NOMO-1 treated with dmso at 0.1 percent for 144 hours (cell line): ENCODE data around the gene SLC51B.
"Not testable (repeated sequence)": the region's sequence is repeated elsewhere in the genome, so short reads cannot be mapped to it uniquely, and the experiment has no call there.

Experiments used
- DNase-seq: peaks from one replicate; lab custom pipeline; 2025; ENCODE audit not compliant: unreplicated experiment; lab: John Stamatoyannopoulos, UW

SLC51B gene

DNA sequence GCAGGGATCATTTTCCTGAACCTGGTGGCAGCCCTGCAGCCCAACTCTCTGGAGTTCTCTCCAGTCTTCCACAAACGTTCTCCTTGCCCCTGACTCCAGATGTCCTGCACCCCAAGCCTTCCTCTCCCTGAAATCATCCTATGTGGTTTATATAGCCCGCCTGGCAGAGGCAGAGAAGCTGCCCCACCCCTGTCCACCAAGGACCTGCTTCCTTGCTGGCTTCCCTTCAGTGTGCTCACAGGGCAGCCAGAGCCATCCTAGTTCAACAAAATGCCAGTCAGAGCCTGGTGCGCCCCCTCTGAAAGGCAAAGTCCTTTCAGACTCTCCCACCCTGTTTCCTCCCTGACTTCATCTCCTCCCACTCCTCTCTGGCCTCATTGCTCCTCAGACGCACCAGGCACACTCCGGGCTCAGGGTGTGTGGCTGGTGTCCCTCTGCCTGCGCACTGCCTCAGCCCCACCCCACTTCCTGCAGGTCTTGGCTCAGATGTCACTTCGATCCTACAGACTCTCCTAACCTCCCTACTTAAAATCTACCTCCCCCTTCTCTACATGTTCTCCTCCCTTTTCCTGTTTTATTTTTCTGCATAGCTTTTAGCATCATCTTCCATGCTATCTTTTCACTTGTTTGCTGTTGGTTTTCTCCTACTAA lies 37.2 kb downstream of the SLC51B start:
- DNase-seq = no peak

DNA sequence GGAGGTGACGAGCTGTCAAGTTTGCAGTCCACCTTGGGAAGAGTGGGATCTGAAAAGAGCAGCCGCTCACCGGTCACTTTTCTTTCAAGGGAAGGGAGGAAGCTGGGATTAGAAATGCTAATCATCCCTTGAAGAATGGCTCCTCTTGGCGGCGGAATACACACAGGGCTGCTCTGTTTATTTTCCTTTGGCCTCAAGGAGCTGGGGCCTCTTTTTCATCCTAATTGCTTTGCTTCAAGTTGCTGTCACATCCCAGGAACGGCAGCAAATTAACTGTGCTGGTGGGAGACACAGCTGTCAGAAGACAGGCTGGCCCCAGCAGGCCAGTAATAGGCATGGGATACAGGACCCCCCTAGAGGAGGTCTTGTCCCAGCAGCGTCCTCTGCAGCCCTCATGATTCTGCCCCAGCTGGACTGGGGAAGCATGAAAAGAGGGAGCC lies 38.1 kb downstream of the SLC51B start:
- no peak for DNase-seq

DNA sequence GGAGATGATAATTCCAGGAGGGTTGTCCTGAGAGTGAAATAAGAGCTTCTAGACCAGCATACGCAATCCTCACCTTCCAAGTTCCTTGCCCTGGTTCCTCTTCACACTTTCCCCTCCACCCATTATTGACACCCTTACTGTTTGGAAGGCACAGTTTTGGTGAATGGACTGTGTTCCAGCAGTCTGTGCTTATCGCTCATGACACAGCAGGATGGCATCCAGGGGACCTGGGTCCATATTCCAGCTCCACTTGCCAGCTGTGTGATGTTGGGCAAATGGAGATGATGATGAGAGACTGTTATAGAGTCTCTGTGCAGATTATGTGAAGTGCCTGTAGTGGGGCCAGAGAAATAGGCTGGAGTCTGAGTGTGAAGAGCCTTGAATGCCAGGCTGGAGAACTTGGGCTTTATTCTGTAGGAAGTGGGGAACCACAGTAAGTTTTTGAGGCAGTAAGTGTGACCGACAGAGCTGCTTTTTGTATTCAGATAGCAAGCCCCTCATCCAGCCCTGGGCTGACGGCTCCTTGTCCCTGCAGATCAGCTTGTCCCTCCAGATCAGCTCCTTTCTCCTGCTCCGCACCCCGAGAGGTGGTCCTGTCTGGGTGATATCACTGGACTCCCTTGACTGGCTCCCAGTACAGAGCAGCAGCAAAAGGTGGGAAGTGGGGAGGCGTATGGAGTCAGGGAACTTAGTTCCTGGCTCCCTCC lies 39.5 kb downstream of the SLC51B start:
- no peak for DNase-seq

DNA sequence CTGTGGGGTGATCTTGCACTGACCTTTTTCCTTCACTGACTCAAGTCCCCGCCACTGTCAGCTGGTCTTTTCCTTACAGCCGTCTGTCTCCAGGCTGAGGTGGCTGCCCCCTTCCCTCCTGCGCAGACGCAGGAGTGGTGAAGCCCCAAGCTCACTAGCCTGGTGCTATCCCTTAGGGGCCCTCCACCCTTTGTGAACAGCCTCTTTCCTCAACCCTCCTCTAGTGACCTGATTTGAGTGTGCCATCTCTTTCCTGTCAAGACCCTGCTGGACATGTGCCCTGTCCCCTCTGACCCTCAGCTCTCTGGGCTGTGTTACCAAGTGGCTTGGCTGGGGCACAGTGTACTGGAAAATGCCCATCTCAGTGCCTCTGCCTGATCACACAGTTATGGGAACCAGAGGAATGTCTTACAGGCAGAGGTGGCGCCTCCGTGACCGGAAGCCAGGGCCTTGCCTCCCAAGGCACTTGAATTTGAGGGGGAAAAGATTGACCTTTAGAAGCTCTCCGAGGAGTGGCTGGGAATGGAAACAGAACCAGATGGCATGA lies 40.1 kb downstream of the SLC51B start:
- DNase-seq = no peak

DNA sequence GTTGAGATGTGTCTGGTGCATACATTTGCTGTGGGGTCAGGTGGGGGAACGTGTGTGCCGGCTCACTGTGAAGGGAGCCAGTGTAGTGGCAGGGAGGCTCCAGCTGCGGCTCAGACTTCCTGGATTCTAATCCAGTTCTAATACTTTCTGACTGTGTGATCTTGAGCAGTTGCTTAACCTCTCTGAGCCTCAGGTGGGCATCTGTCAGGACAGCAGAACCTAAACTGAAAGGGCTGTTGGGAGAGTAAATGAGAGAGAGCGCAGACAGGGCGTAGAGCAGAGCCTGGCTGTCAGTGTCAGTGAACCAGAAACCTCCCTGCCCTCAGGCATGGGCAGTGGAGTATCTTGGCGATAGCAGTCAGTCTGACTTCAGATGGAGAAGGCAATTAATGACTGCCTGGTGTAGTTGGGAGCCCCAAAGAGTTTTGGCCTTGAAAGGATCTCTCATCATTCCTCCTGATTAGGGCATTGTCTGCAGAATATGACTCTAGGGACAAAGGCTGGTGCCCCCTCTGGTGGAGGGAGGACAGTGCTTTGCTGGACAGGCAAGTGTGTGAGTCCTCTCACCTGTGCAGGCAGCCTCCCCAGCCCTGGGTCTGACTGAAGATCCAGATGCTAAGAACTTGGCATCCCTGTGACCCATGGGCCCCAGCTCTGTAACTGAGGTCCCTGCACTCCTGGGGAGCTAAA lies 40.9 kb downstream of the SLC51B start:
- DNase-seq = no peak

DNA sequence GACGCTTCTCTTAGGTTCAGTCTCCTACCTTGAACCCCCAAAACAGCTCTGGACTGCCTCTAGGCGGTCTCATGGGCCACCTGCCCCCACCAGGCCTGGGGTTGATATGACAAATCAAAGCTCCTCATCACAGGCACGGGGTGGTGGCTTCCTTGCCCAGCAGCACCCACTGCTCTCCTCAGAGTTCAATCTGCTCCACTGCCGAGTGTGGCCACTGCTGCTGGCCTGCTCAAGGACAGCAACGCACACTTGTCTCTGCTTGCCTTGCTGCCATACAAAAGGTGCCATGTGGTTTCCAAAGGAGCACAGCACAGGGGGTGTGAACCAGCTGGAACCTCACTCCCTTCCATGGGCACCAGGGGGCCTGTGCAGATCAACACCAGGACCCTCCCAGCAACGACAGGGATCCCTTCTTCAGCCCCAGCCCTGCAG lies 41.5 kb downstream of the SLC51B start:
- DNase-seq = no peak

DNA sequence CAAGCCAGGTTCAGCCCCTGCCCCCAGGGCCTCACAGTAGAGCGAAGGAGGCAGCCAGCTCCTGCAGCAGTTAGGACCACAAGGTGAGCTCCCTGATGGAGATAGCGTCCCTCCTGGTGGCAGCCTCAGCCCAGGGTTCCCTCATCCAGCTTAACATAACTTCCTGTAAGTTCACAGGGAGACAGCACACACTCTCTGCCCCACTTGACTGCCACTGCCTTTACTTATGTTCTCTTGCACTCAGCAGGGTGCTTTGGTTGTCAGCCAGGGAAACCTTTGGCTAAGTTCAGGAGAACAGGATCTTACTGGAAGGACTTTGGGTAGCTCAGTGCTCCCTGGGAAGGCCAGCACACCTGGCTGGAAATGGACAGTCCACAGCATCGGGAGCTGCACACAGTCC lies 42.2 kb downstream of the SLC51B start:
- DNase-seq = no peak

DNA sequence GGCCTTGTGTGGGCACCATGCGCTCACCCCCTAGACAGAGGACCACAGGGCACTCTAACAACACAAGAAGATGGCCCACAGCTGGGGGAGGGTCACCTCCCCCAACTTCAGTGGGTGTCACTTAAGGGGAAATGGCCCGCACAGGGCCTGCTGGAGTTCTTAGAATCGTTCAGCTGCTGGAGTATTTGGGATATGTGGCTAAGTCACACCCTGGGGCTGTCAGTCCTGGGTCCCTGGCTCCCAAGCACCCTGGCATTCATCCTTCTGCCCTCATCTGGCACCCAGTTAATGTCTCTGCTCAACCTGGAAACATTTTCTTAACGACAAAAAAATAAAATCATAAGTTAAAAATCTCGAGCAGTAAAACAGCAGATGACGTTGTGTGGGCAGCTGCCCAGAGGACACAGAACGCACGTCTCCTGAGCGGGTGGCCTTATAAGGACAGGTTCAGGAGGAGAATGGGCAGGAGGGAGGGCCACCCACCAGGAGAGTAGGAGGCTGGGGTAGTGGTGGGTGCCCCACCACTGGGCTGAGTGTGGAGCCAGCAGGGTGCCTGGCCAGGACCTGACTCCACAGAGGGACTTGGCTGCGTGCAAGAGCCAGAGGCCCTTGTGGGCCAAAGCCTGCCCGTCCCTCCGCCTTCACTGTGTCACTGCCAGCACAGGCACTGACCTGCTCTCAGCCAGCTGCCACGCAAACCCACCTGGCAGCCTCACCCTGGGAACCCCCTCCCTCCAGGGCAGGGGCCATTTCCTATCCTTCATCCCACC lies 42.9 kb downstream of the SLC51B start:
- no peak for DNase-seq

DNA sequence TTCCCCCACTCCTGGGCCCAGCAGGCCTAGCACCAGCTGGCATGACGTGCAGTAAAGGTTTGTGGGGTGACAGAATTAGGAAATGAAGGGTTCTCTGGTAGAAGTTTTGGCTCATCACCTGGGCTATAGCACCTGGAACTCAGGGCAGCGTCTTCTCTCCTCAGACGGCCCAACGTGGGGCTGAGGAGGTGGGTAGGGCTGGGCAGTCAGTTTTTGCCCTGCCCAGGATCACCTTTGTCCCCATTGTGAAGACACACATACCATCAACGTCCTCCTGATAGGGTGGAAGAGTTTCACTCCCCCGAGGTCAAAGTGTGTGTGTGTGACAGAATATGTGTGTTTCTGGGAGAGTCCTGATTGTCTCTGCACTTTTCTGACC lies 43.4 kb downstream of the SLC51B start:
- DNase-seq = no peak

DNA sequence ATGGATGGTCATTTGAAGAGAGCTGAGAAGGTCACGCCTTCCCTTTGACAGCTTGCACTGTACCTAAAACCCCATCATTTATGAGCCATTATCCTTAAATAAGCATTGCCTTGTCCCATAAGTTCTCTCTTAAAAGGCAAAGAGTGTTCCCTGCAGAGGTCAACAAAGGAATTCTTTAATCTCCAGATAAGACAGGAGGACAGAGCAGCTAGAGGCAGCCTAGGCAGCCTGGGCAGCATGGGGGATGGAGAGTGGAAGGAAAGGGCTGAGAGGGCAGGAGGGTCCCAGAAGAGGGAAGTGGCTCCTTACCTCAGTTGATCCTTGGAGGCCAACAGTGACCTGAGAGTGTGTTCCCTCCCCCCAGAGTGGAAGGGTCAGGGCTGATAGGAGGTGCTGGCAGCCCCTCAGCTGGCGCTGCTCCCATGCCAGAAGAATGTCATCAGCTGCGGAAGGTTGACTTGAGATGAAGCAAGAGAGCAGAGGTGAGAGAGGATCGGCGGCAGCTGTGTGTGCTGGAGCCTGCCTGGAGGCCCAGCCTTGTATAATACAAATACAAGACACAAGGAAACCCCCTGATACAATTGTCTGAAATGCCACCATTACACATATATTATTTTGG lies 44.1 kb downstream of the SLC51B start:
- no peak for DNase-seq

DNA sequence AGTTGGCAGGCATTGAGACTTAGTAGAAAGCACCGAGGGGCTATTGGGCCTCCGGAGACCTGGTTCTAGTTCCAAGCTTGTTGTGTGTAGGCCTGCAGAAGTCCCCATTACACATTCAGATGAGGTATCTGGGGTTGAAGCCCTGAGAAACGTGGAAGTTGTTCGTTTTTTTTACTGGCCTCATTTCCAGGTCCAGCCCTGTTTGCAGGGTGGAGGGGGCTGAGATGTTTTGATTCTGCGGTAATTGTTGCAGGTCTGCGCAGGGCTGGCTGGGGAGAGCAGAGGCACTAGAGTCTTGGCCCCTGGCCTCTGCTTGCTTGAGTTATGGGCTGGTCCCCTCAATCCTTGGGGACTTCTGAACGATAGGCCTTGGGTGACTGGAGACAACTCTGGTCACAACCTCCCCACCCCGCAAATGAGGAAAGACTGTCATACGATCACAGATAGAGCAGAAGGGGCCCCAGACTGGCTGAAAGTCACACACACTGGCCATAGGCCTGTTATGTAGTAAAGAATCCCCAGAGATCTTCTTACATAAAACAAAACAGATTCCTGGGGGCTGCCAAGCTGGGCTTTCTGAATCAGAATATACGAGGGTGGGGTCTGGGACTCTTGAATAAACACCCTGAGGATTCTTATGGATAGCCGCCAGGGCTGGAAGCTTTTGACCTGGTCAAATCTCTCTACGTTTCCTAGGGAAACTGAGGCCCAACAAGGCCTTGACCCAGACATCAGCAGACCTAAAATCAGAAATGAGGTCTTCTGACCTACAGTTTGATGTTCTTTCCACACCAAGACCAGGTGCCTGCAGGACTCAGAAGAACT lies 47.0 kb downstream of the SLC51B start:
- DNase-seq = no peak

DNA sequence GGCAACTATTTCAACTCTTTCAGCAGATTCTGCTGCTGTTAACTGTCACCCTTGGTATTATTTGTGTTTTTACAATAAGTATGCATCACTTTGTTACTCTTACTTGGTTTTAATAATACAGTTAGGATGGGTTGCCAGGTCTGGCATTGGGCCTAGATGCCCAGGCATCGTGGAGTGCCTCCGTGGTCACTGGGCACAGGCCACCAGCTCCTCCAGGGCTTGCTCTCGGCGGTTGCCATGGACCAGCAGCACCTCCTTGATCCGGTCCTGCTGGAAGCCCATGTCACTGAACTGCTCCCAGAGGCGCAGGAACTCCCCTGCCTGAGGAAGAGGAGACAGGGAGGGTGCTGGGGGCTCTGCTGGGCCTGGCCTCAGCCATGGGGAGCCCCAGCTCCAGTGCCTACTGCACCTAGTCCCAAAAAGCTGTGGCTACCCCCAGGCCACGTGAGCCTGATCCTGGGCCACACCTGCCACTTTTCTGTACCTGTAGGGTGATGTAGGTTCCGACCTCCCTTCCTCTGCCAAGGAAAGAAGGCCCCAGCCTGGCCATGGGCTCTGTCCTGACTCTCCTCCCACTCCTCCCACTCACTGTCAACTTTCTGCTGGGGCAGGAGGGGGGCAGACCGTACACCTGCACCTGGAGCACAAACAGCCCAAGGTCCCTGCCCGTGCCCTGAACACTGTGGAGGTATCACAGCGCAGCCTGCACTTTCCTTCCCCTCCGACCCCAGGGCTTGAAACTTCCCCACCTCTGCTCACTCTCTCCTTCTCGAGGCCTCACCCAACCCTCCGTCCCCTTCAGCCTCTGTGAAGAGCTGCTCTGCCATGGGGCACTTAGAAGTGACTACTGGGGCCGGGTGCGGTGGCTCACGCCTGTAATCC lies 48.0 kb downstream of the SLC51B start:
- no peak for DNase-seq

DNA sequence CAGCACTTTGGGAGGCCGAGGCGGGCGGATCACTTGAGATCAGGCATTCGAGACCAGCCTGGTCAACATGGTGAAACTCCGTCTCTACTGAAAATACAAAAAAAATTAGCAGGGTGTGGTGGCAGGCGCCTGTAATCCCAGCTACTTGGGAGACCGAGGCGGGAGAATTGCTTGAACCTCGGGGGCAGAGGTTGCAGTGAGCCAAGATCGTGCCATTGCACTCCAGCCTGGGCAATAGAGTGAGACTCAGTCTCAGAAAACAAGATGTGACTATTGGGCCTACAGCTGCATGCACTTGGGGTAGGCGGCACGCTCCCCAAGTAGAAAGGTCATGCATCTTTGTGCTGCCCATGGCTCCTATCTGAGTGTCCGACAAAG lies 48.6 kb downstream of the SLC51B start:
- DNase-seq = not testable (repeated sequence)

DNA sequence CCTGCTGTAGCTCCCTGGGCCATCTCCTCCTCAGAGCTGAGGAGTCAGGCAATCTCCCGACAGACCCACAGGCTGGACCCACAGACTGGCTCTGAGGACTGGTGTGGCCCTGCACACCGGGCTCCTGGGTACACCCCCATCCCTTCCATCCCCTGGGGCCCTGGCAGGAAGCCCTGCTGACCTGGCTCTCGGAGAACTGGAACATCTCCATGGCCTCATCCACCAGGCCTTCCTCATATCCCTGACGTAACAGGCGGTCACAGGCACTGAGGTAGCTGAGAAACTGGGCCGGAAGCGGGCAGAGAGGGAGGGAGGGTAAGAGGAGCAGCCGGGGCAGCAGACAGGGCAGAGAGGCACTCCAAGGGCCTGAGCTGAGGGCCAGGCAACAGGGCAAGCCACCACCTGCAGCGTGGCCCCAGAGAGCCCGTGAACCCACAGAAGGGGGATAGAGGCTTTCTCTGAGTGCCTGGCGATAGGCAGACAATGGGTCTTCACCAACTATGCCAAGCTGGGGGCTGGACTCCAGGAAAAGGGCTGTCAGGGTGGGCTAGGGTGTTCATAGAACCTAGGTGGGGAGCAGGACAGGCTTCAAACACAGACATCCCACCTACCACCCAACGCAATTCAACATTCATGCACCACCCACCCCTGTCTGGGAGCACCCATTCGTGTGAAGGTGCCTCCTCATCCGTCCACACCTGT lies 49.3 kb downstream of the SLC51B start:
- DNase-seq = no peak

DNA sequence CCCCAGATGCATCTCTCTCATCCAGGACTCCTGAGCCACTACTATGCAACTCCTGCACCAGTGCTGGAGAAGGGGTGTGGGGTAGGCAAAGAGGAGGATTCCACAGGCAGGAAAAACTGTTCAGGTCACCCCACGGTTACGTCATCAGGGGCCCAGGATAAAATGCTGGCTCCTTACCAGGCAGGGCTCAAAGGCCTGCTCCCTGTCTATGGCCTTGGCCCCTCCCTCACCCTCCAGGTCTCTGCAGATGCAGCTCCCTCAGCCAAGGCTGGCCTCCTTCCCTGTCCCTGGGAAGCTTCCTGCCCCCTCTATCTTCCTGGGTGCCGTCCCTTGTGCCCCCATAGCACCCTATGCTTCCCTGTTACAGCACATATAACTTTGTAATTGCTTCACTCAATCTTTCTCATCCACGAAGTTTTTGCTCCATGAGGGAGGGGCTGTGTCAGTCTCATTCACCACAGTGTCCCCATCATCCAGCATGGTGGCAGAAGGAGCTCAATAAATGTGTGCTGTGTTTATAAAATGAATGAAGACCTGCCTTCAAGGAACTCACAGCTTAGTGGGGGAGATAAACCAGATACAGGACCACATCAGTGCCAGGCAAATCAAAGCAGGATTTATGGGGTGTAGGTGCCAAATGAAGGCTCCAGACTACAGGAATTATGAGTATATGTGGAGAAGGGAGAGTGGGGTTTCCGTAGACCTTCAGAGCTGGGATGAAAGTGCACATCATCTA lies 50.0 kb downstream of the SLC51B start:
- DNase-seq = no peak

DNA sequence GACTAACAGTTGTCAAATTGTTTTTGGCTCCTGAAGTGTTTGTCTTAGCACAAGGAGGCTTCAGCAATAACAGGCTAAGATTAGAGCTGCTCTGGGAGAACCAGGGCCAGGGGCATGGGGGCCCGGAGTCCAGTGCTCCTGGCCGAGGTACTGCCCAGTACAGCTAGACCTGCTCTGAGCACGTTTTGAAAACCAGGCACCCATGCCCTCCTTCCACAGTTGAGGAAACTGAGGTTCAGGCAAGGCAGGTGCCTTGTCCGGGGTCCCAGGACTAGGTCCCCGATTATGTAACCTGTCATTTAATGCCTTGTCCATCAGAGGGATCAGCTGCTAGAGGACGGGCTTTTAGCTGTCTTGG lies 50.5 kb downstream of the SLC51B start:
- DNase-seq = no peak

DNA sequence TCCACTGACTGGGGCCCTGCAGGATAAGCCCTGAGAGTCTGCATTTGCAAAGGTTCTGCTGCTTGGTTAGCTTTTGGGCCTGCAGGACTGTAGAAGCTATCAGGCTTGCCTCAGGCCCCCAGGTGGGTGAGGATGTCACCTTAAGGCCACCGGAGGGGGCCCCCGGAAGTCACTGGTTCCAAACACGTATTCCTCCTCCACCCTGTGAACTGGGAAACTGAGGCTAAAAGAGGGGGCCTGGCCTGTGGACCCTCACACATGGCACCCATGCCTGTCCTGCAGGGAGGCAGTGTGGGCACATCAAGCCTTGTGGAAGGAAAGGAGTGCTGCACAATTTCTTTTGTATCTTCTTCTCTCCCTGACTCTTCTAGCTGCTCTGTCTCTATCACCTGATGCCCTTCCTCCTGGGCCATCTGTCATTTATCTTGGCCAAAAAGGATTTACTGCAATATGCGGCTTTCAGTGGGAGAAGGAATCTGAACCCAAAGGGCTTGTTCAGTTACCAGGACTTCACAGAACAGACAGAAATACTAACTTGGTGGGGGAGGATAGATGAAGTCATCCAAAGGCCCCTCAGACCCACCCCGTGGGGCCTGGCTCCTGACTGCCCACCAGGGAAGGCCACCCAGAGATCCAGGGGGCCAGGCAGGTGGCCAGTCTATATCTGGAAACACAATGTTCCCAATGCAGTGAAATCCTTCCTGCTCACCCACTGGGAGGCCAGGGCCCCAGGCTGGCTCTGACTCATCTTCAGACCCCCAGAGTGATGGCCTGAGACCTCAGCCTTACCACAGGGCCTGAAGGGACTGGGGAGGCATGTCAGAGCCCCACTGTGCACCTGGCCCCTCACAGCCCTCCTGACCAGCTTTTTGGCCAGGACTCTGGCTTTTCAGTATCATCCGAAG lies 51.5 kb downstream of the SLC51B start:
- no peak for DNase-seq
